Stimulated activated CD4-positive, alpha-beta T cell treated with anti-CD3 and anti-CD28 coated beads, Interleukin-4, amount 100 ng/mL, for 1 hour (primary cell): ENCODE results near the gene GMDS.

Experiments used
- DNase-seq: peaks from one replicate; pipeline ENCODE4 v3.0.0-alpha.2; 2020

The GMDS gene

DNA sequence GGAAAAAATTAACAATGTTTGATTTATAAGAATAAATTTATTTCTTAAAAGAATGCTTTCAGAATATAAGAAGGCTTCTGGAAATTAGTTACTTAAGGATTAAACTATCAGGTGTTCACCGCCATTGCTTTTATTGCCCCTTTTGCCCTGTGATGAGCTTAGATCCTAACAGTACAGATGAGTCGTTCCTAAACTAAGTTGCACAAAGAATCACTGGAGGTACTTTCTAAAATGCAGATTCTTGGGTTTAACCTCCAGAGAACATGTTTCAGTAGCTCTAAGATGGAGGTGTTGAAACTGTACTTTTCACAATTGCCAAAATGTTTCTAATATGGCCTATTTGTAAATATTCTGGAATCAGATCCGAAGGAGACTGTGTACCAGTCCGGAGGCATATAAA, 211.9 kb downstream of the GMDS start:
- no peak for DNase-seq

GRCh38 chr6:2030682-2031244, 214.6 kb downstream of the GMDS start:
- no peak for DNase-seq

DNA sequence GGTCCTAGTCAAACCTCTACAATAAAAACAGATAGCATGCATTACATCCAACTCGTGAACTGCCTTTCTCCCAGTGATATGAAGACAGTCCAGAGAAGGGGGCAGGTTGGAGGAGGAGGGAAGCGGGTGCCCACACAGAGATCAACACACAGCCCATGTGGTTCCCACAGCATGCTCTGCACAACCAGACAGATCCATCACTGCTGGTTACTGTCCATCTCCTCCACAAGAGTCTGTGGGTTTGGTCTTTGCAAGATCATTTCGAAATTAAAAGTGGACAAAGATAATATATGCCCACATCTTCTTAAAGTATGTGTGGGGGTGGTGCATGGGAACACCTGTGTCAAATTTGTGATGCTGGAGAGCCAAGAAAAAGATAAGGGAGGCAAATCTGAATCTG, 215.5 kb downstream of the GMDS start:
- no peak for DNase-seq

DNA sequence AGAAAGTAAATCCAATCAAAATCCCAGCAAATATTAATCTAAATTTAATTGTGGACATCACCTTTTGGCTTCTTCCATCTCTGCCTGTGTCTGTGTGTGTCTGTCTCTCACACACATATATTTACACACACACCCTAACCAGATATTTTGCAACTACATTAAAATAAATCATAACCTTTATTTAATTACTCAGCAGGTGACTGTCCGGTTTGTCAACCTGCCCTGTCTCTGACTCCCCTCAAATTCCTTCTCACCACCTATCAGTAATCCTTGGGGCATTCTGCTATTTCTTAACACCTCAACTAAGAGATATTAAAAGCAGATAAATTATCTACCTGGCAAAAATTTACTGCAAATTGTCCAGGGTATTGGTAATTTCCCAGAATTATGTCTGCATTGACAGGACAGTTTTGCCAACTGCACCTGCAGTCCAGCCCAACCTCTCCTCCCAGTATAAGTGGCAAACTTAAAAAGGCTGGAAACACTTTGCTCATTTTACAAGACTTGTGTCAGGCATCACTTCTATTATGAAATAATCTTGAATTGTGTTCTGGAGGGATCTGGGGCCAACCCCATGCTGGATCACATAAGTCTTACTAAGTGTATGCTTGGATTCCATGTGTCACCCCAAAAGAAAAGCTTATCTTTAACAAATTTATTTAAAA, 216.1 kb downstream of the GMDS start:
- DNase-seq: no peak

GRCh38 chr6:2028457-2029038, 216.9 kb downstream of the GMDS start:
- DNase-seq: no peak

DNA sequence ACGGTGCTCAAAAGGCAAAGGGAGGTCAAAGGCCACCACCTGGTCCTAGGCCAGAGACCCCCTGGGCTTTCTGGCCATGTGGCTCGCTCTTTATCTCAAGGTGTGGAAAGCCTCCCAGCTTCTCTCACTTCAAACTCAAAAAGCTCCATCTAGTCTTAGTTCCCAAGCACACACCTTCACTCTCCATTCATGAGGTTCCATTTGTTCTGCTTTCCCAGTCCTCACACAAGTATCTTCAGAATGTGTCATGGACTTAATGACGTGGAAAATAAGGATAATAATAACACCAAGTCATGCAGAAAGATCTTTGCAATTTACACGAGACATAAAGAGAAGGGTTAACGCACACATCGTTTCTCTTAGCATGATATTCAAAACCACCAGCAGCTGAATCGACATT, 219.3 kb downstream of the GMDS start:
- no peak for DNase-seq

GRCh38 chr6:2021713-2022125, 223.7 kb downstream of the GMDS start:
- no peak for DNase-seq

DNA sequence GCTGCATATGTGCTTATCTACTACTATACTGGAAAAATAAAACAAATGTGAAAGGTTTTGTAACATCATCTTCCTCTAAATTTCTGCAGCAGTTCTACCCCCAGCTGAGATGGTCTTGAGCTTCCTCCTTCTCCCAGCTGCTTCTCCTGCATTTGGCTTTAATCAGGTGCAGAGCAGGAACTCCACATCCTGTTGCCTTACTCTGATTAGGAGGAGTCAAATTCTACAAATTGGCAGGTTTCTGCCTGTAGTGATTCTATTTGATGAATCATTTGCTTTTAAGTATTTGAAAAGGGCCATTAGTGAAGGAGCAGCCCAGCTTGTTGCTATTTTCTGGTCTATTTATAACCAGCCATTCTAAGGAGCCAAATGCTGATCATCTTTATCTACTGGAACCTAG, 224.5 kb downstream of the GMDS start:
- no peak for DNase-seq

GRCh38 chr6:2019051-2019450, 226.4 kb downstream of the GMDS start:
- no peak for DNase-seq

- no peak for DNase-seq
These were observed 229.4 kb downstream of the GMDS start for GRCh38 chr6:2016040-2016439.

GRCh38 chr6:2008383-2008976, 236.9 kb downstream of the GMDS start:
- no peak for DNase-seq

DNA sequence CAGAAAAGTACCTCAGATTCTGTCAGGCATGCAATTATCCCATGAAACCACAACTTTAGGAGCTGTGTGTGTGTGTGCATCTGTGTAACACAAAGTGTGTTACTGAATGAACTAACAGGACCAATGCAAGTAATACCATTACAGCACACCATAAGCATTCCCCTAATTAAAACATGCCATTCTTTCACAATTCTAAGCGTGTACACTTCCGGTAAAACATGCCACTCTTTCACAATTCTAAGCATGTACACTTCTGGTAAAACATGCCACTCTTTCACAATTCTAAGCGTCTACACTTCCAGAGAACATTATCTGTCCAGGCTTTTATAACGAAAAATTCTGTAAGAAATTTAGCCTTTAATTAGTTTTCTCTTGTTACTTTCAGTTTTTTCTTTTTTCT, 238.2 kb downstream of the GMDS start:
- no peak for DNase-seq

DNA sequence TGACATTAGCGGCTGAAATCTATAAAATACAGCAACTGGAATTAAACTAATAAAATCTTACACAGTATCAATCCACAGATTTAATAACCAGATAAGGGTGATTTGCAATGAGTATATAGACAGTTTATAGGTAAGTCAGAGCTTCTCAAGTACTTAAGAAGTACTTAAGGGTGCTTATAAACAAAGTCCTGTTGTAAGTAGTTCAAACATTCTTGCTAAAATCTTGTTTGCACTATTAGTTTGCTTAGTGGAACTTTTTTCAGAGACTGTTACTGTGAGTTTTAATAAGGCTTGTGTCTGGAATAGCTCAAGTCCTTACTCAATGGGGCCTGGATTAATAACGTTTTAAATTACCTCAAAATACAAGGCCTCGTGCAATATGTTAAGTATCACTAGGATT, 240.5 kb downstream of the GMDS start:
- no peak for DNase-seq

GRCh38 chr6:2000962-2001361, 244.4 kb downstream of the GMDS start:
- DNase-seq: no peak

DNA sequence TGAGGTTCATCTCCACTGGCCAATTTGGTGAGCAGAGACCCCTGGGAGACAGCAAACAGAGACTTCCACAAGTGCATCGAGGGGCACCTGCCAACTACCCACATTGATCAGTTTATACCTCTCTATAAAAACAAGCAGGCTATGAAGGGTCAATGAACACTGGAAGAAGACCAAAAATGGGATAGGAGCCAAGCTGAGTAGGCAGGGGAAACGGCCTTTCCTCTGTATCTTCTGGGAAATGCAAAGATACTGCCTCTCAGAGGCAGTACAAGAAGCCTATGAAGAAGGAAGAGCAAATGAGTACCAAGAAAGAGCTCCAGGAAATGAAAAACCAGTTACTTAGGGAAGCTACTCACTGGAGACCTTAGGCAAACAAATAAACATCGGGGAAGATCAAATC, 247.7 kb downstream of the GMDS start:
- DNase-seq: no peak

DNA sequence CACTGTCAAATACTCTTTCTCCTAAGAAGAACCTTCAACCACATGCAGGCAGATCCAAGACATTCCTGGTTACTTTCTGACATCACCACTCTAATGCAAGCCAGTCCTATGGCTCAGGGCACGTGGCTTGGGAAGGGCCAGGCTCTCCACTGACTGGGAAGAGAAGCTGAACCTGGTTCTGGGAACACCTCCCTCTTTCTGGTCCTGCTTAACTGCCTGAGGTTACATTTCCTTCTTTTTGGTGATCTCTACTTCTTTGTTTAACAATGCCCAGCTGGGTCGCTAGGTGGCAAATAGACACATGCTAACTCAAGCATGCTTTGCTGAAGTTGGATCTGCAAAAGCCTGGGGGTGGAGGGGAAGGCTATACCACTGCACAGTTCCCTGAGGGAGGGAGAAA, 249.8 kb downstream of the GMDS start:
- no peak for DNase-seq

DNA sequence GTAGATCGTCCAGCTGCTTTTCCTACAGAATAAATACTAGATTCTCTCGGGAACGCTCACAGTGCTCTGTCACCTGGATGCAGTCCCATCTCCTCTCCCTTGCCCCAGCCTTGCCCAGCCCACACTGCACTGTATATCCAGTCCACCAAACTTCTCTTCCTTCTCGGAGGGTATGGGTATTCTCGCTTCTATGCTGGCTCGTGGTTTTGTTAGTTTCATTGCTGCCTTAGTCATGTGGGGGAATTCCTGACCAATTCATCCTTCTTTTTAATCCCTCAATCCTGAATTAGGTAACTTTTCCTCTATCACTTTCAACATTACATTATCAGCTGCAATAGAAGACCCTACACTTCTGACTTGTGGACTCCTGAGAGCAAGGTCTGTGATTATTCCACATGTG, 252.4 kb downstream of the GMDS start:
- DNase-seq: no peak

DNA sequence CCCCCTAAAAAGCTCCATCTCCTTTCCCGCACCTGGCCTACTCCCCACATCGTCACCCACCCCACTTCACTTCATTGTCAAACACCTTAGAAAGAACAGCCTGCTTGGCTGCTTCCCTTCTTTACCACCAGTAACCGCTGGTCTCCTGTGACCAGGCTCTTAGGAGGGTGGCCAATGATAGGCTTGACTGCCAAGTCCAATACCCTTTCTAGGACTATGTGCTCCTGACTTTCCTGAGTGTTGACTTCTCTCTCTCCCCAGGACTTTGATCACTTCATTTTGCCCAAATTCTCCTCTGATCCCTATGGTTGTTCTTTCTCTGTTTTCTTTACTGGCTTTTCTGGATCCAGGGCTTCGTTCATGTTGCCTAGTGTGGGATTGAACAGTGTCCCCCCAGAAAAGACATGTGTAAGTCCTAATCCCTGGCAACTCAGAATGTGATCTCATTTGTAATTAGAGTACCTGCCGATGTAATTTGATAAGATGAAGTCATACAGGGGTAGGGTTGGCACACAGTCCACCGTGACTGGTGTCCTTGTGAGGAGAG, 254.0 kb downstream of the GMDS start:
- DNase-seq: no peak

DNA sequence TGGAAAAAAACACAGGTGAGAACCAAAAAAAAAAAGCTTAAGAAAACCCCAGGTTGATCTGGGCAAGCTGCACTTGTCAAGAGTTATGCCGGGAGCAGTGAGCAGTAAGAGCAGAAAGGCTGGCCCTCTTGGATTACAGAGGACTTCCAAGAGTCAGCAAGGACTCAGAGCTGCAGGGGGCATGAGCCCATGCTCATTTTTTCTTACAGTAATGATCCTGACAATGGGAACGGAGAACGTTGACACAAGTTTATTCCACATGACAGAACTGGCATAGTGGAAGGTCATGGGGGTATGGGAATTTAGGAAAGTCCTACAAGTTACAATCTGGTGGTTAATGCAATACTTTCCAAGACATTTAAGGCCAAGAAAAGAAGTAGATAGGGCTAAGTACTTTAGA, 256.6 kb downstream of the GMDS start:
- DNase-seq: no peak

DNA sequence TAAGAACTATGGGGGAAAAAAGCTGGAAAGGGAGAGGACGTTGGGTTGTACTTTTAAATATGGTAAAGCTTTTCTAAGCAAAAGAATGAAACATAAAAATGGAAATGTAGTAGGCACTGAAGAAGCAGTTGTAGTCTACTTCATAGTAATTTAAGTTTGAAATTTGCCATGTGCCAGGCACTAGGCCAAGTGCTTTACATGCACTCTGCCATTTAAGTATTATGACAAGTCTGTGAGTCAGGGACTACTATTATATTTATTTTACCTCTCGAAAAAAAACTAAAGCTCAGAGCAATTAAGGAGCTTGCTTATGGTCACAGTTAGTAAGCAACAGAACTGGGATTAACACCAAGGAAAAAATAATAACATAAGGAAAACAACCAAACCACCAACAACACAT, 257.8 kb downstream of the GMDS start:
- no peak for DNase-seq

DNA sequence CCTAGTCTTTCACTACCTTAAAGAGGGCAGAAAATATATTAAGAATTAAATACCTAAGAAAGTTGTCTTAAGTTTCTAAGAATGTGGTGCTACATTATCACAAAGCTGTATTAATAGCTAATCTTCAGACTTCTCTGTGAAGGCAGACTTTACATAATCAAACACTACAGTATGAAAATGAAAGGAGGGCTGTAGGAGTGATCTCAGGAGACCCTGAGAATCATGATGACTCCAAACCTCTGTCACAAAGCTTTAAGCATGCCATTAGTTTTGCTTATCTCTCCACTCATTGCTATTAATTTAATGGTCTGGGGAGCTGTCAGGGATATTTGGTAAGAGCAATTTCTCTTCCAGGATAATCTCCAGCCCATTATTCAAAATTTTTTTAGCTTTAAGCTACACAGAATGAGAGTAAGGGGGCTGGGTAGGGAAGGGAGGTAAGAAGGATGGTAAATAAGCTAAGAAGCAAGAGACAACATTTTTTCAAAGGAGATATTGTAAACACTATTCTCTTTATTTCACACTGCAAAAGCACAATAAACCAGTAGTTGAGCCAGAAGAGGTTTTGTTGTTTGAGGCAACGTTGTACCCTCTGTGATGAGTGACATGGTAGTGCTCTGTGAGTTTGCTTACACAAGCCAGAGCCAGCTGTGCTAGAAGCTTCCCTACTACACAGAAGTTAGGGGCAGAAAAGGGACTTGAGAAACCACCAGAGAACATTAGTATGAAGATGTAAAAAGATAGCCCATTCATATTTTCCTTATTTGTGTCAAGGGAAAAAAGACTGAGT, 258.8 kb downstream of the GMDS start:
- no peak for DNase-seq

GRCh38 chr6:1984346-1984994, 260.9 kb downstream of the GMDS start:
- DNase-seq: no peak

DNA sequence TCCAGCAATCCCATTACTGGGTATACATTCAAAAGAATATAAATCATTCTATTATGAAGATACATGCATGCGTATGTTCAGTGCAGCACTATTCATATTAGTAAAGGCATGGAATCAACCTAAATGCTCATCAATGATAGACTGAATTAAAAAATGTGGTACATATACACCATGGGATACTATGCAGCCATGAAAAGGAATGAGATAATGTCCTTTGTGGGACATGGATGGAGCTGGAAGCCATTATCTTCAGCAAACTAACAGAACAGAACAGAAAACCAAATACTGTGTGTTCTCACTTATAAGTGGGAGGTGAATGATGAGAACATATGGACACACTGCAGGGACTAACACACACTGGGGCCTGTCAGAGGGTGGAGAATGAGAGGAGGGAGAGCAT, 261.6 kb downstream of the GMDS start:
- no peak for DNase-seq
